ENCODE data around the gene PCMTD2. TPM values are rescaled to one million over a fixed set of nuclear protein-coding genes. Genes with fewer than 3 reads are reported as not detected.
"Not testable (repeated sequence)": the region's sequence is repeated elsewhere in the genome, so short reads cannot be mapped to it uniquely, and the experiment has no call there.

PCMTD2 gene
- total and polyA plus RNA-seq, 3 experiments from 2014 or later: 36.8 to 58.8 (median 37.4) TPM

- H3K36me3 Mint-ChIP-seq; H3K4me3 Mint-ChIP-seq; H3K9me3 Mint-ChIP-seq; H3K9me3 ChIP-seq (ENCODE audit: low read length); H3K36me3 ChIP-seq (ENCODE audit: insufficient read depth, low read length); H3K27ac ChIP-seq (ENCODE audit: low read depth, low read length); H3K4me1 Mint-ChIP-seq; H3K27ac Mint-ChIP-seq; H3K27me3 ChIP-seq (ENCODE audit: insufficient read depth, low read length, poor library complexity, severe bottlenecking); H3K4me3 ChIP-seq (ENCODE audit: low read length); H3K27me3 Mint-ChIP-seq; CTCF ChIA-PET; DNase-seq; H3K4me1 ChIP-seq (ENCODE audit: insufficient read depth, low read length); POLR2A ChIA-PET: not testable (repeated sequence)
These were observed 47.5 kb downstream of the PCMTD2 start for GRCh38 chr20:64303086-64303485.

GRCh38 chr20:64313761-64314160, 58.2 kb downstream of the PCMTD2 start:
- H3K9me3 Mint-ChIP-seq; H3K36me3 ChIP-seq (ENCODE audit: insufficient read depth, low read length); H3K4me1 Mint-ChIP-seq; CTCF ChIA-PET; POLR2A ChIA-PET; H3K27me3 ChIP-seq (ENCODE audit: insufficient read depth, low read length, poor library complexity, severe bottlenecking); H3K4me1 ChIP-seq (ENCODE audit: insufficient read depth, low read length); H3K27ac ChIP-seq (ENCODE audit: low read depth, low read length); H3K4me3 ChIP-seq (ENCODE audit: low read length); H3K27ac Mint-ChIP-seq; H3K4me3 Mint-ChIP-seq; H3K9me3 ChIP-seq (ENCODE audit: low read length); H3K36me3 Mint-ChIP-seq; DNase-seq: not testable (repeated sequence)
- peaks cover 17 to 21% of the 10 kb centered on the region in 2 donors for H3K27me3 Mint-ChIP-seq

- H3K4me1 Mint-ChIP-seq; CTCF ChIA-PET; H3K36me3 ChIP-seq (ENCODE audit: insufficient read depth, low read length); H3K27me3 ChIP-seq (ENCODE audit: insufficient read depth, low read length, poor library complexity, severe bottlenecking); H3K4me3 ChIP-seq (ENCODE audit: low read length); H3K4me1 ChIP-seq (ENCODE audit: insufficient read depth, low read length); H3K9me3 ChIP-seq (ENCODE audit: low read length); H3K27ac Mint-ChIP-seq; H3K9me3 Mint-ChIP-seq; H3K27ac ChIP-seq (ENCODE audit: low read depth, low read length); H3K4me3 Mint-ChIP-seq; H3K36me3 Mint-ChIP-seq; DNase-seq; POLR2A ChIA-PET: not testable (repeated sequence)
- peaks cover 19 to 23% of the 10 kb centered on the region in 2 donors for H3K27me3 Mint-ChIP-seq
These were observed 59.8 kb downstream of the PCMTD2 start for GRCh38 chr20:64315381-64315780.

GRCh38 chr20:64315884-64316283, 60.3 kb downstream of the PCMTD2 start:
- H3K36me3 Mint-ChIP-seq; H3K27me3 ChIP-seq (ENCODE audit: insufficient read depth, low read length, poor library complexity, severe bottlenecking); H3K9me3 Mint-ChIP-seq; H3K4me1 Mint-ChIP-seq; H3K27ac ChIP-seq (ENCODE audit: low read depth, low read length); H3K36me3 ChIP-seq (ENCODE audit: insufficient read depth, low read length); H3K27ac Mint-ChIP-seq; H3K9me3 ChIP-seq (ENCODE audit: low read length); POLR2A ChIA-PET; H3K4me3 ChIP-seq (ENCODE audit: low read length); H3K4me1 ChIP-seq (ENCODE audit: insufficient read depth, low read length); CTCF ChIA-PET; DNase-seq: not testable (repeated sequence)
- peaks cover 19 to 23% of the 10 kb centered on the region in 2 donors for H3K27me3 Mint-ChIP-seq
- H3K4me3 Mint-ChIP-seq: peak overlapping the region in 3 of 7 donors; percentile 25 to 63 (median 39)

- H3K9me3 Mint-ChIP-seq, POLR2A ChIA-PET: not testable (repeated sequence)
These were observed 61.0 kb downstream of the PCMTD2 start for GRCh38 chr20:64316415-64317083.

GRCh38 chr20:64317331-64317730, 61.8 kb downstream of the PCMTD2 start:
- H3K4me3 Mint-ChIP-seq; H3K36me3 ChIP-seq (ENCODE audit: insufficient read depth, low read length); H3K27ac Mint-ChIP-seq; DNase-seq; H3K27ac ChIP-seq (ENCODE audit: low read depth, low read length); H3K9me3 ChIP-seq (ENCODE audit: low read length); H3K4me1 Mint-ChIP-seq; H3K4me1 ChIP-seq (ENCODE audit: insufficient read depth, low read length); H3K27me3 ChIP-seq (ENCODE audit: insufficient read depth, low read length, poor library complexity, severe bottlenecking); POLR2A ChIA-PET; H3K4me3 ChIP-seq (ENCODE audit: low read length); H3K36me3 Mint-ChIP-seq; CTCF ChIA-PET; H3K9me3 Mint-ChIP-seq: not testable (repeated sequence)
- peaks cover 19 to 23% of the 10 kb centered on the region in 2 donors for H3K27me3 Mint-ChIP-seq

More at GRCh38 chr20:64316415-64317083, 61.0 kb downstream of the PCMTD2 start:
- H3K27ac Mint-ChIP-seq; H3K9me3 ChIP-seq (ENCODE audit: low read length); H3K27ac ChIP-seq (ENCODE audit: low read depth, low read length); H3K4me3 Mint-ChIP-seq; CTCF ChIA-PET; DNase-seq; H3K4me1 ChIP-seq (ENCODE audit: insufficient read depth, low read length); H3K36me3 Mint-ChIP-seq; H3K4me3 ChIP-seq (ENCODE audit: low read length); H3K27me3 ChIP-seq (ENCODE audit: insufficient read depth, low read length, poor library complexity, severe bottlenecking); H3K36me3 ChIP-seq (ENCODE audit: insufficient read depth, low read length); H3K4me1 Mint-ChIP-seq: not testable (repeated sequence)
- H3K27me3 Mint-ChIP-seq: peaks cover 19 to 23% of the 10 kb centered on the region in 2 donors

GRCh38 chr20:64318056-64318455, 62.5 kb downstream of the PCMTD2 start:
- peaks cover 17 to 31% of the 10 kb centered on the region in 2 donors for H3K27me3 Mint-ChIP-seq
- not testable (repeated sequence) for H3K4me3 ChIP-seq (ENCODE audit: low read length); H3K27ac Mint-ChIP-seq

GRCh38 chr20:64322031-64322789, 66.7 kb downstream of the PCMTD2 start:
- H3K9me3 Mint-ChIP-seq; H3K27ac ChIP-seq (ENCODE audit: low read depth, low read length); H3K27ac Mint-ChIP-seq; H3K4me3 Mint-ChIP-seq; POLR2A ChIA-PET; H3K4me1 Mint-ChIP-seq; H3K4me3 ChIP-seq (ENCODE audit: low read length); H3K4me1 ChIP-seq (ENCODE audit: insufficient read depth, low read length); H3K36me3 ChIP-seq (ENCODE audit: insufficient read depth, low read length); H3K36me3 Mint-ChIP-seq; DNase-seq; H3K9me3 ChIP-seq (ENCODE audit: low read length); H3K27me3 ChIP-seq (ENCODE audit: insufficient read depth, low read length, poor library complexity, severe bottlenecking); CTCF ChIA-PET: not testable (repeated sequence)
- peaks cover 22 to 46% of the 10 kb centered on the region in 2 donors for H3K27me3 Mint-ChIP-seq

More at GRCh38 chr20:64318056-64318455, 62.5 kb downstream of the PCMTD2 start:
- H3K9me3 Mint-ChIP-seq; H3K4me1 Mint-ChIP-seq; DNase-seq; H3K4me3 Mint-ChIP-seq; H3K27me3 ChIP-seq (ENCODE audit: insufficient read depth, low read length, poor library complexity, severe bottlenecking); POLR2A ChIA-PET; H3K9me3 ChIP-seq (ENCODE audit: low read length); H3K27ac ChIP-seq (ENCODE audit: low read depth, low read length); CTCF ChIA-PET; H3K36me3 Mint-ChIP-seq; H3K4me1 ChIP-seq (ENCODE audit: insufficient read depth, low read length); H3K36me3 ChIP-seq (ENCODE audit: insufficient read depth, low read length): not testable (repeated sequence)
